ENCODE measurements around the gene TNFRSF6B.
"Not testable (repeated sequence)": the region's sequence is repeated elsewhere in the genome, so short reads cannot be mapped to it uniquely, and the experiment has no call there.

TNFRSF6B gene

GRCh38 chr20:63663332-63664066, 33.0 kb upstream of the TNFRSF6B start:
- no peak for DNase-seq

- no peak for DNase-seq
Measured at GRCh38 chr20:63664143-63664851, 32.2 kb upstream of the TNFRSF6B start.

- no peak for DNase-seq
Measured at GRCh38 chr20:63664861-63665594, 31.4 kb upstream of the TNFRSF6B start.

GRCh38 chr20:63665708-63666107, 30.7 kb upstream of the TNFRSF6B start:
- no peak for DNase-seq

GRCh38 chr20:63667858-63668257, 28.6 kb upstream of the TNFRSF6B start:
- no peak for DNase-seq

GRCh38 chr20:63668351-63668750, 28.1 kb upstream of the TNFRSF6B start:
- DNase-seq: no peak

GRCh38 chr20:63671695-63672094, 24.8 kb upstream of the TNFRSF6B start:
- not testable (repeated sequence) for DNase-seq

GRCh38 chr20:63672666-63673065, 23.8 kb upstream of the TNFRSF6B start:
- DNase-seq: no peak

- no peak for DNase-seq
Measured at GRCh38 chr20:63673951-63674350, 22.5 kb upstream of the TNFRSF6B start.

GRCh38 chr20:63675681-63676368, 20.6 kb upstream of the TNFRSF6B start:
- no peak for DNase-seq

- no peak for DNase-seq
Measured at GRCh38 chr20:63678071-63678470, 18.4 kb upstream of the TNFRSF6B start.

GRCh38 chr20:63678667-63679465, 17.6 kb upstream of the TNFRSF6B start:
- DNase-seq: no peak

GRCh38 chr20:63679799-63680305, 16.6 kb upstream of the TNFRSF6B start:
- DNase-seq: no peak

GRCh38 chr20:63680427-63680826, 16.0 kb upstream of the TNFRSF6B start:
- no peak for DNase-seq

GRCh38 chr20:63680857-63681608, 15.4 kb upstream of the TNFRSF6B start:
- DNase-seq: no peak

GRCh38 chr20:63681609-63682142, 14.8 kb upstream of the TNFRSF6B start:
- DNase-seq: no peak

GRCh38 chr20:63682384-63683139, 13.9 kb upstream of the TNFRSF6B start:
- no peak for DNase-seq

GRCh38 chr20:63685269-63686026, 11.0 kb upstream of the TNFRSF6B start:
- no peak for DNase-seq

GRCh38 chr20:63686094-63686491, 10.4 kb upstream of the TNFRSF6B start:
- no peak for DNase-seq

Data from stimulated activated CD4-positive, alpha-beta T cell treated with anti-CD3 and anti-CD28 coated beads, Interleukin-2, amount 100 ng/mL, for 24 hours (primary cell).